AG09309 (cell line): ENCODE results near the gene SIAH3.

ENCODE experiments used
- DNase-seq: peaks from one replicate; pipeline ENCODE4 v3.0.0-alpha.2; 2010; ENCODE audit warnings: low read depth
- H3K4me3 ChIP-seq: 2 replicates; pipeline ENCODE4 v1.5.1; 2011; ENCODE audit warnings: mild to moderate bottlenecking, low read depth, low read length, moderate library complexity; ENCODE audit not compliant: control insufficient read depth
- TF ChIP-seq, protein P1 (sequence below): IDR thresholded peaks from 2 replicates; pipeline ENCODE4 v1.5.1; 2011; ENCODE audit warnings: mild to moderate bottlenecking, low read depth, low read length, inconsistent platforms; ENCODE audit not compliant: insufficient read depth, control insufficient read depth; ENCODE audit errors: missing control alignments

The SIAH3 gene, protein sequence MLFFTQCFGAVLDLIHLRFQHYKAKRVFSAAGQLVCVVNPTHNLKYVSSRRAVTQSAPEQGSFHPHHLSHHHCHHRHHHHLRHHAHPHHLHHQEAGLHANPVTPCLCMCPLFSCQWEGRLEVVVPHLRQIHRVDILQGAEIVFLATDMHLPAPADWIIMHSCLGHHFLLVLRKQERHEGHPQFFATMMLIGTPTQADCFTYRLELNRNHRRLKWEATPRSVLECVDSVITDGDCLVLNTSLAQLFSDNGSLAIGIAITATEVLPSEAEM

DNA sequence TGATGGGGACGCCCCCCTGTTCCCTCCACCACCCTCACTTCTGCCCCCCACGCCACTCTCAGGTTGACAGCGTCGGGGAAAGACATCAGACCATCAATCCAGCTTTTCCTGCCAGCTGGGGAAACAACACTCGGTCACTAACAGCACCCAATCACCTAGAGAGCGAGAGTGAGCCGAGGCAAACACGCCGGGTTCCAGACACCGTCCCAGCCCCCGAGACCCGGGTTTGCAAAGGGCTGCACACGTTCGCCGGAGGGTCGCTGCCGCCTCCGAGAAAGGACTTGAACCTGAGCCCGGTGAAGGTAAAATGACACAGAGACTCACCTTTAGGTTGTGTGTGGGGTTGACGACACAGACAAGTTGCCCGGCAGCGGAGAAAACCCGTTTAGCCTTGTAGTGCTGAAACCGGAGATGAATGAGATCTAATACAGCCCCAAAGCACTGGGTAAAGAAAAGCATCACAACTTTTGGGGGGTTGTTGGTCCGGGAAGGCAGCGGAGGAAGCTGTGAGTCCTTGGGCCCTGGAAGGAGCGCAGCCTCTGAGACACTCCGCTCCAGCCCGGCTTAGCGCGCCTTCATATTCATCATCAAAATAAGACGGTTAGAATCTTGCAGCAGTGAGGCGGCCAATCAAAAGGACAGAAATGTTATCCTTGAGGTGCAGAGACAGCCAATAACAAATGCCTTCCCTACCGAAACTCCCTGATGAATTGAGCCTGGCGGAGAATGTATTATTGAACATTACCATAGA is at the start of gene SIAH3:
TSS of gene SIAH3 (minus strand) at position 583 of the 751 bp plus-strand sequence. CDS start at position 459, 124 bp downstream.
- TF ChIP-seq, protein P1, sequence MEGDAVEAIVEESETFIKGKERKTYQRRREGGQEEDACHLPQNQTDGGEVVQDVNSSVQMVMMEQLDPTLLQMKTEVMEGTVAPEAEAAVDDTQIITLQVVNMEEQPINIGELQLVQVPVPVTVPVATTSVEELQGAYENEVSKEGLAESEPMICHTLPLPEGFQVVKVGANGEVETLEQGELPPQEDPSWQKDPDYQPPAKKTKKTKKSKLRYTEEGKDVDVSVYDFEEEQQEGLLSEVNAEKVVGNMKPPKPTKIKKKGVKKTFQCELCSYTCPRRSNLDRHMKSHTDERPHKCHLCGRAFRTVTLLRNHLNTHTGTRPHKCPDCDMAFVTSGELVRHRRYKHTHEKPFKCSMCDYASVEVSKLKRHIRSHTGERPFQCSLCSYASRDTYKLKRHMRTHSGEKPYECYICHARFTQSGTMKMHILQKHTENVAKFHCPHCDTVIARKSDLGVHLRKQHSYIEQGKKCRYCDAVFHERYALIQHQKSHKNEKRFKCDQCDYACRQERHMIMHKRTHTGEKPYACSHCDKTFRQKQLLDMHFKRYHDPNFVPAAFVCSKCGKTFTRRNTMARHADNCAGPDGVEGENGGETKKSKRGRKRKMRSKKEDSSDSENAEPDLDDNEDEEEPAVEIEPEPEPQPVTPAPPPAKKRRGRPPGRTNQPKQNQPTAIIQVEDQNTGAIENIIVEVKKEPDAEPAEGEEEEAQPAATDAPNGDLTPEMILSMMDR: no peak
- no peak for DNase-seq
- H3K4me3 ChIP-seq: no peak within 1 kb of the TSS

DNA sequence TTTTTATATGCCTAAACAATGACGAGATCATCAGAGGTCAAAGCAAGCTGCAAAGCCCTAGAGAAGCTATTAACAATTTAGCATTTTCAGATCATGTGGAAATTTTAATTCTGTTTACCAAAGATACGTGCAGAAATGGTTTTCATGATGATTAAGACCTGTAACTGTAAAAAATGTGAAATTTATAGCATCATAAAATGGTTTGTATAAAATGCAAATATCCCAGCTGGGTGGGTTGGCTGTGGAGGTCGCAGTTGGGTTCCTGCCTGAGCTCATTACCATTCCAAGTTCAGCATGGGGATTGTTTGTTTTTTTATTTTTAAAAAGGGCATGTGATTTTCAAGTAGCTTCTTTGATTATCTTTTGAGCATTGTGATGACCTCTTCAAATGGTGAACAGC is 47.9 kb upstream of the SIAH3 start:
- no peak for DNase-seq
- TF ChIP-seq, protein P1: no peak
- no peak overlapping the region for H3K4me3 ChIP-seq

DNA sequence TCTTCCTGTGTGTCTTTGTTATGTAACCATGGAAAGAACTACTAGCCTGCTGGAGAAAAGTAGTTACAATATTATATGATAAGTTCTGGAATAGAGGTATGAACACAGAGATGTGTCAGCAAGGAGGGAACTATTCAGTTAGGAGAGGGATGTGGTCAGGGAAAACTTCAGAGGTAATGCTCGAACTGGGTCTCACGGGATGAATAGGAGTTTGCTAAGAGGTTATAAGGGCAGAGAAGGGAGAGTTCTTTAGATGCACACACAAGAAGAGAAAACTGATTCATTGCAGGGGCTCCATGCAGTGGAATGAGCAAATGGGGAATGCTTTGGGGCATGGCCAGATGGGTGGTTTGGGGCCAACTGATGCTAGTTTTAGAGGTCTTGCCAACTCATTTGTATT is 46.0 kb upstream of the SIAH3 start:
- DNase-seq: no peak
- H3K4me3 ChIP-seq: no peak overlapping the region
- TF ChIP-seq, protein P1: no peak

DNA sequence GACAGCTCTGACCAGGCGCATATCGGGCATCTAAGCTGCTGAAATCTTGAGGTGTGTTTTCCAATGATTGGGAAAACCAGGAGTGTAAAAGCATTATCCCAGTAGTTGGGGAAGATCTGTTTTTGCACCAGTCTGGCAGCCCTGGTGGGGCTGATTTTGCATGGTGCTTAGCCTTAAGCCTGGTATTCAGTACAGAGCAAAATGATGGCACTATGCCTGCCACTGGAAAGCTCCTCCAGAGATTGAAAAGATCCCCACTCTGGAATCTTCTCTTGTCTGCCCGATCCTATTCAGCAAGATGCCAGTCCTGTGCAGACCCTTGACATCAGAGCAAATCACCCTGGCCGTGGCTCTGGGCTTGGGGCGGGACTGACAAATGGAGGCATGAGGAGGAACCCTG is 44.7 kb upstream of the SIAH3 start:
- no peak overlapping the region for H3K4me3 ChIP-seq
- TF ChIP-seq, protein P1: no peak
- DNase-seq: no peak

DNA sequence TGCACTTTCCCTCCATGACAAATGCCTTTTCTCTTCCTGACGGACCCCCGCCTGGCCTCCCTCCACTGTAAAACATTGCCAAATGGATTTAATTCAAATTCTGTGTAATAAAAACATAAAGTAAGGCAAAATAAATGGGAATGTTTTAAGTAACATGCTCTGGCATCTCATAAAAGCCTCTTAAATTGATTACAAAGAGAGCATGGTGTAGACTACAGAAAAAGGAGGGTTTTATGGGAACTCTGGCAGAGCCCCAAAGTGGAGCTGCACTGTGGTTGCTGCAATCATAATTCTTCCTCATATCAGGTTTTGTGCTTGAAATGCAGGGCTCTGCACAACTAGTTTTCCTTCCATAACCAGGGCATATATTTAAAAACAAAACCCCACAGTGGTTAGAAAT is 44.3 kb upstream of the SIAH3 start:
- TF ChIP-seq, protein P1: no peak

DNA sequence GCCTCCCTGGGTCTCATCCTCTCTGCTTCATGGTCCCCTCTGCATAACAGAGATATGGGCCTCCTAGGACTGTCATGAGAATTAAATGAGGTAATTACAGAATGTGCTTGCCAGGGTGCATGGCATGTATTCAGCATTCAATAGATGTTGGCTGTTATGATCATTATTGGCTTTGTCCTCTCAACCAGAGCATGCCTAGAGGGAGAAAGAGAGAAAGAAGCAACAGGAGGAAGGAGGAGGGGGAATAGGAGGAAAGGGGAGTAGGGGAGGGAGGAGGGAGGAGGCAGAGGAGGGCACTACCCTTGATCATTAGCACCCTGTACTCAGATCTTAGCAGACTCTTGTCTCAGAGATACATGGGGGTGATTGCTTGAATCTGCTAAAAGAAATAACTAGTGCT is 41.0 kb upstream of the SIAH3 start:
- no peak overlapping the region for H3K4me3 ChIP-seq
- no peak for DNase-seq
- TF ChIP-seq, protein P1: no peak

More for the DNA sequence above, 44.3 kb upstream of the SIAH3 start:
- H3K4me3 ChIP-seq: no peak overlapping the region
- no peak for DNase-seq
